ENCODE data around the gene CACNA1C.

CACNA1C gene

GRCh38 chr12:2414810-2415567 lies 362.2 kb downstream of the CACNA1C start:
- Histone ChIP-seq H3K36me3 (ENCODE audit: insufficient read depth, low read length) (no peaks in the 10 kb centered on the region), H3K27me3 (ENCODE audit: insufficient read depth, low read length) (no peaks in the 10 kb centered on the region), H3K79me2 (ENCODE audit: control insufficient read depth, insufficient read depth, low read length, unreplicated experiment) (no peaks in the 10 kb centered on the region), H3K27ac (ENCODE audit: low read depth, low read length) (no peak overlapping the region), H3K4me1 (ENCODE audit: control insufficient read depth, insufficient read depth, low read length, unreplicated experiment) (peaks cover 11% of the 10 kb centered on the region), H3K4me3 (ENCODE audit: low read depth, low read length) (no peak overlapping the region), H2AFZ (ENCODE audit: low read length, unreplicated experiment) (no peak overlapping the region)

DNA sequence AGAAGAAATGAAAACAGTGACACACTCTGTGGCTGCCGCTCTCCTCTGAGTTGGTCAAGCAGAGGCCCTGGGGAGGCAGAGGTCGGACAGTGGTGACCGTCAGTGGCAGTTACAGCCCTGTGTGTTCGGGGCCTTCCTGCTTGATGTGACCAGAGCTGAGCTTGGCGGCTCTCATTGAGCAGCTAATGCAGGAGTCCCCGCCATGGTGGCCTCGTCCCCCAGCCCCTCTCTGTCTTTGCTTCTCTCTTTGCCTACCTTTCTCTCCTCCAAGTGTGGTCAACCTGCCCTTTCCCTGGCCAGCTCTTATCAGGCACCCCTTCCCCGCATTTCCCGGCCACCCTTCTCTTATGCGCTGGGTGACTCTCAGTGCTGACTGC lies 362.8 kb downstream of the CACNA1C start:
- H2AFZ ChIP-seq (ENCODE audit: low read length, unreplicated experiment) = no peak overlapping the region
- peaks cover 11% of the 10 kb centered on the region for H3K4me1 ChIP-seq (ENCODE audit: control insufficient read depth, insufficient read depth, low read length, unreplicated experiment)
- no peak overlapping the region for H3K4me3 ChIP-seq (ENCODE audit: low read depth, low read length)
- no peak overlapping the region for H3K27ac ChIP-seq (ENCODE audit: low read depth, low read length)
- no peaks in the 10 kb centered on the region for H3K79me2 ChIP-seq (ENCODE audit: control insufficient read depth, insufficient read depth, low read length, unreplicated experiment)
- no peaks in the 10 kb centered on the region for H3K27me3 ChIP-seq (ENCODE audit: insufficient read depth, low read length)
- no peaks in the 10 kb centered on the region for H3K36me3 ChIP-seq (ENCODE audit: insufficient read depth, low read length)

GRCh38 chr12:2416158-2416557 lies 363.4 kb downstream of the CACNA1C start:
- peaks cover 11% of the 10 kb centered on the region for H3K4me1 ChIP-seq (ENCODE audit: control insufficient read depth, insufficient read depth, low read length, unreplicated experiment)
- H3K27me3 ChIP-seq (ENCODE audit: insufficient read depth, low read length) = no peaks in the 10 kb centered on the region

GRCh38 chr12:2417481-2418160 lies 364.8 kb downstream of the CACNA1C start:
- H3K36me3 ChIP-seq (ENCODE audit: insufficient read depth, low read length) = no peaks in the 10 kb centered on the region
- no peak overlapping the region for H2AFZ ChIP-seq (ENCODE audit: low read length, unreplicated experiment)
- H3K4me1 ChIP-seq (ENCODE audit: control insufficient read depth, insufficient read depth, low read length, unreplicated experiment) = peaks cover 11% of the 10 kb centered on the region
- no peaks in the 10 kb centered on the region for H3K27me3 ChIP-seq (ENCODE audit: insufficient read depth, low read length)
- H3K79me2 ChIP-seq (ENCODE audit: control insufficient read depth, insufficient read depth, low read length, unreplicated experiment) = no peaks in the 10 kb centered on the region
- H3K4me3 ChIP-seq (ENCODE audit: low read depth, low read length) = no peak overlapping the region
- no peak overlapping the region for H3K27ac ChIP-seq (ENCODE audit: low read depth, low read length)

More at GRCh38 chr12:2416158-2416557, 363.4 kb downstream of the CACNA1C start:
- no peaks in the 10 kb centered on the region for H3K79me2 ChIP-seq (ENCODE audit: control insufficient read depth, insufficient read depth, low read length, unreplicated experiment)
- no peaks in the 10 kb centered on the region for H3K36me3 ChIP-seq (ENCODE audit: insufficient read depth, low read length)
- no peak overlapping the region for H2AFZ ChIP-seq (ENCODE audit: low read length, unreplicated experiment)
- no peak overlapping the region for H3K27ac ChIP-seq (ENCODE audit: low read depth, low read length)
- H3K4me3 ChIP-seq (ENCODE audit: low read depth, low read length) = no peak overlapping the region

DNA sequence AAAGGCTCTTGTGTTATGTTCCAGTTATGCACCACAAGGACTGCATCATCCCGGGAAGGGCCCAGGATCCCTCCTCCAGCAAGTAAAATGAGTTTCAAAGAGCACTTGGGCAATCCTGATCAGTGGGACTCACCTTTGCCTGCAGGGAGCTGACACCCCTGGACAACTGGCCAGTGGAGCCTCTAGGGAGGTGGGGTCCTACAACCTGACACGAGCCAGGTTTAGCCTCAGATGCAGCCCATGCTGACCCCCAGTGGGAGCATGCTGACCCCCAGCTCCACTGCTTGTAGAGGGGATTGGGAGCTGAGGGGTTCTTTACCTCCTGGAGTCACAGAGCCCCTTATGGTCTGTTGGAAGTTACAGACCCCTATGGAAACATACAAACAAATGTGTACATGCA lies 365.8 kb downstream of the CACNA1C start:
- H3K27me3 ChIP-seq (ENCODE audit: insufficient read depth, low read length) = no peaks in the 10 kb centered on the region
- H3K36me3 ChIP-seq (ENCODE audit: insufficient read depth, low read length) = no peaks in the 10 kb centered on the region
- H2AFZ ChIP-seq (ENCODE audit: low read length, unreplicated experiment) = no peak overlapping the region
- H3K79me2 ChIP-seq (ENCODE audit: control insufficient read depth, insufficient read depth, low read length, unreplicated experiment) = no peaks in the 10 kb centered on the region
- peaks cover 11% of the 10 kb centered on the region for H3K4me1 ChIP-seq (ENCODE audit: control insufficient read depth, insufficient read depth, low read length, unreplicated experiment)
- no peak overlapping the region for H3K4me3 ChIP-seq (ENCODE audit: low read depth, low read length)
- no peak overlapping the region for H3K27ac ChIP-seq (ENCODE audit: low read depth, low read length)

DNA sequence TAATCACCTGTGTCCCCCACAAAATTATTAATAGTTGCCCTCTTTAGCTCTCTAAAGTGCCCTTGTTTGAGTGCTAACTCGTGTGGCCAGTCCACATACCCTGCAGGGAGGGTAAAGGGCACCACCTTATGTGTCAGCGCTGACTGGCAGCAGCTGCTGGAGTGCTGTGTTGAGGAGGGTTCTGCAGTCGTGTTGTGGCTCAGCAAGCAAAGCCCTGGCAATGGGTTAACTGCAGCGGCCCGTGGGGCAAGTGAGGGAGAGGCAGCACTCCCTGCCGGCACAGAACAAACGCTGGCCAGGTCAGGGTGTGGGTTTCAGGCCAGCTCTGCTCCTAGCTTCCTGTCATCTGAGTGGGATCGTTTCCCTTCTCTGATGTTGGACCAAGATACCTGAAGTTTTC lies 369.8 kb downstream of the CACNA1C start:
- Histone ChIP-seq H3K27me3 (ENCODE audit: insufficient read depth, low read length) (no peaks in the 10 kb centered on the region; the same call in 1 of the 2 replicates), H2AFZ (ENCODE audit: low read length, unreplicated experiment) (no peak overlapping the region)

GRCh38 chr12:2429032-2429431 lies 376.2 kb downstream of the CACNA1C start:
- Histone ChIP-seq H3K4me1 (ENCODE audit: control insufficient read depth, insufficient read depth, low read length, unreplicated experiment) (no peaks in the 10 kb centered on the region), H3K27ac (ENCODE audit: low read depth, low read length) (no peak overlapping the region), H2AFZ (ENCODE audit: low read length, unreplicated experiment) (no peak overlapping the region), H3K36me3 (ENCODE audit: insufficient read depth, low read length) (no peaks in the 10 kb centered on the region), H3K27me3 (ENCODE audit: insufficient read depth, low read length) (no peaks in the 10 kb centered on the region; the same call in 1 of the 2 replicates), H3K4me3 (ENCODE audit: low read depth, low read length) (no peak overlapping the region), H3K79me2 (ENCODE audit: control insufficient read depth, insufficient read depth, low read length, unreplicated experiment) (no peaks in the 10 kb centered on the region)

More for the DNA sequence above, 369.8 kb downstream of the CACNA1C start:
- Histone ChIP-seq H3K79me2 (ENCODE audit: control insufficient read depth, insufficient read depth, low read length, unreplicated experiment) (no peaks in the 10 kb centered on the region), H3K36me3 (ENCODE audit: insufficient read depth, low read length) (no peaks in the 10 kb centered on the region), H3K27ac (ENCODE audit: low read depth, low read length) (no peak overlapping the region), H3K4me1 (ENCODE audit: control insufficient read depth, insufficient read depth, low read length, unreplicated experiment) (no peaks in the 10 kb centered on the region), H3K4me3 (ENCODE audit: low read depth, low read length) (no peak overlapping the region)

GRCh38 chr12:2431810-2432209 lies 379.0 kb downstream of the CACNA1C start:
- no peaks in the 10 kb centered on the region for H3K4me1 ChIP-seq (ENCODE audit: control insufficient read depth, insufficient read depth, low read length, unreplicated experiment)
- H3K79me2 ChIP-seq (ENCODE audit: control insufficient read depth, insufficient read depth, low read length, unreplicated experiment) = no peaks in the 10 kb centered on the region
- no peak overlapping the region for H3K27ac ChIP-seq (ENCODE audit: low read depth, low read length)
- H3K4me3 ChIP-seq (ENCODE audit: low read depth, low read length) = no peak overlapping the region
- H2AFZ ChIP-seq (ENCODE audit: low read length, unreplicated experiment) = no peak overlapping the region
- no peaks in the 10 kb centered on the region for H3K27me3 ChIP-seq (ENCODE audit: insufficient read depth, low read length)
- H3K36me3 ChIP-seq (ENCODE audit: insufficient read depth, low read length) = no peaks in the 10 kb centered on the region

DNA sequence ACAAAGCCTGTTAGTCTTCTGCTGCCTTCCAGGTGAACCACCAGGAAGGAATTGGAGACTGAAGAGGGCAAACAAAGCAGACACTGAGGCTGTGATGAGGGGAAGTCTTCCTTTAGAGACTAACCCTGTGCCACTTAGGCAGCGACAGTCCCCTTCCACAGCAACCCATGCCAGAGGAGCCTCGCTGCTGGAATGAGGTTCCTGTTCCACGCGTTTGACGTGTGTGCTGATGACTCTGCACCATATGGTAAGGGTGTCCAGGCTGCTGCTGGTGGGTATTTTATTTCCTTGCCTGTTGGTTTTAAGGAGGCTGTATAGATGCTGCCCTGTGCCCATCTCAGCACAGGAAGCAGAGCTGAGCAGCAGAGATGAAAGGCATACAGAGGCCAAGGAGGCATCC lies 380.1 kb downstream of the CACNA1C start:
- Histone ChIP-seq H2AFZ (ENCODE audit: low read length, unreplicated experiment) (no peak overlapping the region), H3K27ac (ENCODE audit: low read depth, low read length) (no peak overlapping the region), H3K79me2 (ENCODE audit: control insufficient read depth, insufficient read depth, low read length, unreplicated experiment) (no peaks in the 10 kb centered on the region), H3K36me3 (ENCODE audit: insufficient read depth, low read length) (no peaks in the 10 kb centered on the region), H3K4me3 (ENCODE audit: low read depth, low read length) (no peak overlapping the region), H3K27me3 (ENCODE audit: insufficient read depth, low read length) (no peaks in the 10 kb centered on the region), H3K4me1 (ENCODE audit: control insufficient read depth, insufficient read depth, low read length, unreplicated experiment) (no peaks in the 10 kb centered on the region)

DNA sequence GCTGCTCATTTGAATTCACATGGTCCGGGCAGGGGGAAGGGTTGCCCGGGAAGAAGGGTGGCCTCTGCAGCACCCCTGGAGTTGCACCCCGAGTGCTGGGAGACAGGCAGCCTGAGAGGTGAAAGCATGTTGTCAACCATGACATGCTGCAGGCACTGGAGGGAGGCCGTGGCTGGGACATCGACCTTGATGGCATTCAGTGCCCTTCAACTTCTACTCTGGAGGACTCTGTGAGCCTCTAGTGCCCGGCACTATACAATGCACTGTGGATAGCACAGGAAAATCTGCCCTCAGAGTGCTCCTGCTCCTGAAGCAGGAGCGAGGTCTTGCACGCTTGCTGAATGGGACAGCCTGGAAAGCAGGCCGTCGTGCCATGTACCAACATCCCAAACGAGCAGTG lies 382.7 kb downstream of the CACNA1C start:
- H3K4me1 ChIP-seq (ENCODE audit: control insufficient read depth, insufficient read depth, low read length, unreplicated experiment) = no peaks in the 10 kb centered on the region
- no peaks in the 10 kb centered on the region for H3K36me3 ChIP-seq (ENCODE audit: insufficient read depth, low read length)
- H3K79me2 ChIP-seq (ENCODE audit: control insufficient read depth, insufficient read depth, low read length, unreplicated experiment) = no peaks in the 10 kb centered on the region
- H3K27me3 ChIP-seq (ENCODE audit: insufficient read depth, low read length) = no peaks in the 10 kb centered on the region
- H2AFZ ChIP-seq (ENCODE audit: low read length, unreplicated experiment) = no peak overlapping the region
- H3K27ac ChIP-seq (ENCODE audit: low read depth, low read length) = no peak overlapping the region
- H3K4me3 ChIP-seq (ENCODE audit: low read depth, low read length) = no peak overlapping the region
